ENCODE data around the gene NDUFS2.
"Not testable (repeated sequence)": the region's sequence is repeated elsewhere in the genome, so short reads cannot be mapped to it uniquely, and the experiment has no call there.

NDUFS2 gene

GRCh38 chr1:161222175-161223019 lies 20.2 kb downstream of the NDUFS2 start:
- no peak for DNase-seq

GRCh38 chr1:161223805-161224694 lies 21.9 kb downstream of the NDUFS2 start:
- no peak for DNase-seq

GRCh38 chr1:161224695-161225087 lies 22.5 kb downstream of the NDUFS2 start:
- DNase-seq = not testable (repeated sequence)

GRCh38 chr1:161225178-161225533 lies 23.0 kb downstream of the NDUFS2 start:
- no peak for DNase-seq

- DNase-seq = peak; percentile 97
These were observed 23.6 kb downstream of the NDUFS2 start, which contains the start of gene TOMM40L for GRCh38 chr1:161225534-161226319. Gene TOMM40L (plus strand): TSS chr1:161226060. CDS start chr1:161226490, 430 bp downstream.

GRCh38 chr1:161226320-161226711 lies 24.1 kb downstream of the NDUFS2 start:
- peak; percentile 23 for DNase-seq

GRCh38 chr1:161226759-161227158 lies 24.6 kb downstream of the NDUFS2 start:
- DNase-seq = no peak

GRCh38 chr1:161227196-161227871 lies 25.2 kb downstream of the NDUFS2 start:
- peak; percentile 89 for DNase-seq

GRCh38 chr1:161228032-161228431 lies 25.9 kb downstream of the NDUFS2 start:
- no peak for DNase-seq

- DNase-seq = no peak
These were observed 27.7 kb downstream of the NDUFS2 start for GRCh38 chr1:161229896-161230295.

- DNase-seq = no peak
These were observed 28.6 kb downstream of the NDUFS2 start for GRCh38 chr1:161230762-161231161.

- DNase-seq = no peak
These were observed 30.9 kb downstream of the NDUFS2 start for GRCh38 chr1:161233102-161233501.

GRCh38 chr1:161235957-161236775 lies 34.0 kb downstream of the NDUFS2 start:
- no peak for DNase-seq

- DNase-seq = no peak
These were observed 35.9 kb downstream of the NDUFS2 start, which contains the start of gene NR1I3 for GRCh38 chr1:161238039-161238473. Gene NR1I3 (minus strand): TSS chr1:161238203. CDS start chr1:161236565, 1,638 bp downstream.

- no peak for DNase-seq
These were observed 39.5 kb downstream of the NDUFS2 start for GRCh38 chr1:161241682-161242081.

GRCh38 chr1:161242313-161242712 lies 40.1 kb downstream of the NDUFS2 start:
- DNase-seq = no peak

- DNase-seq = no peak
These were observed 42.7 kb downstream of the NDUFS2 start for GRCh38 chr1:161244888-161245287.

GRCh38 chr1:161250100-161250499 lies 47.9 kb downstream of the NDUFS2 start:
- not testable (repeated sequence) for DNase-seq

- no peak for DNase-seq
These were observed 48.7 kb downstream of the NDUFS2 start for GRCh38 chr1:161250829-161251228.

GRCh38 chr1:161251579-161251978 lies 49.4 kb downstream of the NDUFS2 start:
- DNase-seq = no peak

GRCh38 chr1:161255302-161255701 lies 53.1 kb downstream of the NDUFS2 start:
- not testable (repeated sequence) for DNase-seq

All from activated CD4-positive, alpha-beta T cell treated with anti-CD3 and anti-CD28 coated beads, Interleukin-10, Interleukin-2, amounts not matched to agents 100 ng/mL and 50 ng/mL, durations not matched to agents 16 hours and 8 hours (primary cell).